GM12892 (cell line): Measurements from ENCODE around the gene PAMR1.

Experiments used
- POLR2A ChIP-seq: IDR thresholded peaks from 2 replicates; pipeline ENCODE4 v1.6.1; 2011; ENCODE audit warnings: low read depth, low read length, control low read depth
- POLR2AphosphoS5 ChIP-seq: IDR thresholded peaks from 2 replicates; pipeline ENCODE4 v1.6.1; 2011; ENCODE audit warnings: low read depth, low read length, control low read depth

DNA sequence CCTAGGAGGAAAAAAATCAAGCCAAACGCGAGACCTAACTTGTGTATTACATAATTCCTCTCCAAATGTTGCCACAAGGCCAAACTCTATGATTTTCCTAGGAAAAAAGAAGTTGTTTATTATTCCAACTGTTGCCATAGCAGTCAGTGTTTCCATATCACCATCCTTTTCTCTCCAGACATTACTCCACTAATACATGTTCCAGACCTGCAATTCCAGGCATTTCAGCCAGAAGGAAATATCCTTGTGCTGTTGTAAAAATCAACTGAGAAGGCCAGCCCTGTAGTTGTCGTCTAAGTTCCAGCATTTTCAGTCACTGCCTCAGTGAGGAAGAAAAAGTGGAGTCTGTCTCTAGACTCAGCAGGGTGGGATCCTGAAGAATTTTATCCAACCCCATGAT, 33.1 kb upstream of the PAMR1 start:
- no peak for TF ChIP-seq POLR2AphosphoS5
- no peak for TF ChIP-seq POLR2A
